Measurements from ENCODE around the gene UFD1.

Gene UFD1

DNA sequence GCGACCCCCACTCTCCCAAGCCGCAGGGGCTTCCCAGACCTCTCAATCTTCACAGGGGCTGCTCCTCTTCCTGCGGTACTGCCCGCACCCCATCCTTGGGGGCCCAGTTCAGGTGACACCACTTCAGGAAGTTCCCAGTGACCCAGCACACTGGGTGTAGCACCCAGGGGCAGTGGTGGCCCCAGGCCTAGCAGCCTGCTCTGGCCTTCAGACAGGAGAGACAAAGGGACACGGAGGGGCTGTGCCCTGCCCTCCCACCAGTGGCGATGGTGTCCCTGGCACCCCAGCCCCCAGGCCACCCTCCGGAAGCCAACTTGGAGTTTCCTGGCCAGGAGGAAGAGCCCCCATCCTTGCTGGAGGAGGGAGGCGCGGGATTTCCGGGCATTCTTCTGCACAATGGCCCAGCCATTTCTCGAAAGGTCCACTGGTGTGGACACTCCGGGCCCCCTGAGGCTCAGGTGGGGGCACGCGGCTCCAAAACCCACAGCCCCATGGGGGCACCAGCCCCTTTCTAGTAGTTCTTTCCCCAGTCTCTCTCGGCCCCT, 46.2 kb upstream of the UFD1 start:
- no peak for DNase-seq (ENCODE audit: low read depth)
- TF ChIP-seq CTCF (conservative IDR thresholded peaks at IDR 0.05; ENCODE audit: low read depth, low read length) = no peak
- H3K4me3 ChIP-seq (ENCODE audit: low read depth, low read length) = no peak overlapping the region

GRCh38 chr22:19524170-19525115, 45.5 kb upstream of the UFD1 start, which contains the start of gene CLDN5:
Gene CLDN5 (minus strand): TSS chr22:19524410. CDS start chr22:19524255, 155 bp downstream.
- H3K4me3 ChIP-seq (ENCODE audit: low read depth, low read length) = peak within 1 kb of the TSS; percentile 56
- DNase-seq (ENCODE audit: low read depth) = peak; percentile 39
- TF ChIP-seq CTCF (conservative IDR thresholded peaks at IDR 0.05; ENCODE audit: low read depth, low read length) = no peak

DNA sequence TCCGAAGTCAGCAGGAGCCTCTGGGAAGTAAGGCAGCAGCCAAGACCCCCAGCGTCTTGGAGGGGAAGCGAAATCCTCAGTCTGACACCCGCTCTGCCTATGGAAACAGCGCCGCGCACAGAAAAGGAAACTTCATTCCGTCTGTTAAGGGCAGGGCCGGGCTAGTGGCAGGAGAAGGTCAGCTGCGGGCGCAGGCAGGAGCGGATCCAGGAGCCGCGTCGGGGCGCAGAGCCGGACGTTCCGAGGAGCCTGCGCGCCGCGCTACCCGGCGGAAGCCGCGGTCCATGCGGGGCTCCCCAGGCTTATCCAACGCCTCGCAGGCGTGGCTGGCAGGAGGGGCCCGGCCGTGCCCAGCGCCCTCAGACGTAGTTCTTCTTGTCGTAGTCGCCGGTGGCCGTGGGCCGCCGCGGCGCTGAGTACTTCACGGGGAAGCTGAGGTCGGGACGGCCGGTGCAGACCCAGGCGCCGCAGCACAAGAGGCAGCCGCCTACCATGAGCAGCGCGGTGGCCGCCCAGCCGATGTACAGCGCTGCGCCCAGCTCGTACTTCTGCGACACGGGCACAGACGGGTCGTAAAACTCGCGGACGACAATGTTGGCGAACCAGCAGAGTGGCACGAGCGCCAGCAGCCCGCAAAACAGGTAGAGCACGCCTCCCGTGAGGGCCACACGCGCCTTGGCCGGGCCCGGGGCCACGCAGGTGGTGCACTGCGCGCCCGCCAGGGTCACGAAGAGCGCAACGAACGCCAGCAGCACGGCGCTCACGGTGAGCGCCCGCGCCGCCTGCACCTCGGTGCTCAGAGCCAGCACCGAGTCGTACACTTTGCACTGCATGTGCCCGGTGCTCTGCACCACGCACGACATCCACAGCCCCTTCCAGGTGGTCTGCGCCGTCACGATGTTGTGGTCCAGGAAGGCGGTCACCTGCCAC, 44.5 kb upstream of the UFD1 start:
- DNase-seq (ENCODE audit: low read depth) = peak; percentile 47

GRCh38 chr22:19522881-19523239, 43.9 kb upstream of the UFD1 start:
- no peak for TF ChIP-seq CTCF (conservative IDR thresholded peaks at IDR 0.05; ENCODE audit: low read depth, low read length)
- peak overlapping the region; percentile 56 for H3K4me3 ChIP-seq (ENCODE audit: low read depth, low read length)
- no peak for DNase-seq (ENCODE audit: low read depth)

More for the DNA sequence above, 44.5 kb upstream of the UFD1 start:
- peak overlapping the region; percentile 56 for H3K4me3 ChIP-seq (ENCODE audit: low read depth, low read length)
- TF ChIP-seq CTCF (conservative IDR thresholded peaks at IDR 0.05; ENCODE audit: low read depth, low read length) = no peak

DNA sequence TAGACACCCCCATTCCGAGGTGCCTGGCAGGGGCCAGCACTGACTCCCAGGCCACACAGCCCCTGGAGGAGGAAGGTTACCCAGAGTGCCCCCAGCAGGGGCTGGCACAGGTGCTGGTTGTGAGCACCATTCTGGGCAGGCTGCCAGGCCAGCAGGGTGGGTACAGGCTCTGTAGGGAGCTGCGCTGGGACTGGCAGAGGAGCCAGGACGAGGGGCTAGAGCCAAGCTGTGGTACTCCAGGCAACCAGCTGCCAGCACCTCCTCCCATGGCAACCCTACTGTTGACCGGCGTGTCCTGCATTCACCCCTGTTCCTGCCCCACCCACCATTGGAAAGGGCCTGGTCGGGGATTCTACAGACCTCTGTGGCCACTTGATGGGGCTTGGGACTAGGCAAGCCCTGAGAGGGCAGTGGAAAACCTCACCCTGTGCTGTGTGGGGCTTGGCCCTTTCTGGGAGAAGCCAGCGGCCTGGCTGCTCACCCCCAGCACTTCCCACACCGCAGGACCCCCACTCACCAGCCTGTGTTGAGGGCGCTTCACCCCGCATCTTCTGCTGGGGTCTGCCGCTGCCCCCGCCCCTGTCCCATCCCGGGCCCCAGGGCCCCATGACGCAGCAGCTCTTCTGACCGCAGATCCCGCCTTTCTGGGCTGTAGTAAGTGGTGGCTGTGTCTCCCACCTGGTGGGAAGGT, 43.3 kb upstream of the UFD1 start:
- no peak overlapping the region for H3K4me3 ChIP-seq (ENCODE audit: low read depth, low read length)
- TF ChIP-seq CTCF (conservative IDR thresholded peaks at IDR 0.05; ENCODE audit: low read depth, low read length) = no peak
- DNase-seq (ENCODE audit: low read depth) = no peak

- no peak for TF ChIP-seq CTCF (conservative IDR thresholded peaks at IDR 0.05; ENCODE audit: low read depth, low read length)
- DNase-seq (ENCODE audit: low read depth) = no peak
- H3K4me3 ChIP-seq (ENCODE audit: low read depth, low read length) = no peak overlapping the region
These were observed 41.7 kb upstream of the UFD1 start for GRCh38 chr22:19520566-19521305.

All from choroid plexus epithelial cell (primary cell).